Tibial nerve (tissue), 4 donors: ENCODE data around the gene GRHL1.

Experiments used
- EP300 ChIP-seq, 2 donors: sonication (generic); formaldehyde crosslinking; IDR thresholded peaks; one replicate each; pipeline ENCODE4 v1.6.1; 2017; ENCODE audit warnings: antibody characterized with exemption in 2 of 2, mild to moderate bottlenecking in 1 of 2
- POLR2A ChIP-seq, 2 donors: fragments of 450-650 bp; IDR thresholded peaks; one replicate each; pipeline ENCODE4 v1.6.1; 2017; ENCODE audit warnings: antibody characterized with exemption in 2 of 2, mild to moderate bottlenecking in 2 of 2, moderate library complexity in 2 of 2
- TF ChIP-seq, protein P1 (sequence below), 5 experiments: fragments of 200-600 bp in 3 of 5; fragments of 450-650 bp in 2 of 5; sonication (generic) in 3 of 5; IDR thresholded peaks; one replicate each; pipeline ENCODE4 v1.5.1; 2016 to 2019; ENCODE audit warnings: antibody characterized with exemption in 5 of 5, mild to moderate bottlenecking in 3 of 5, moderate library complexity in 2 of 5

DNA sequence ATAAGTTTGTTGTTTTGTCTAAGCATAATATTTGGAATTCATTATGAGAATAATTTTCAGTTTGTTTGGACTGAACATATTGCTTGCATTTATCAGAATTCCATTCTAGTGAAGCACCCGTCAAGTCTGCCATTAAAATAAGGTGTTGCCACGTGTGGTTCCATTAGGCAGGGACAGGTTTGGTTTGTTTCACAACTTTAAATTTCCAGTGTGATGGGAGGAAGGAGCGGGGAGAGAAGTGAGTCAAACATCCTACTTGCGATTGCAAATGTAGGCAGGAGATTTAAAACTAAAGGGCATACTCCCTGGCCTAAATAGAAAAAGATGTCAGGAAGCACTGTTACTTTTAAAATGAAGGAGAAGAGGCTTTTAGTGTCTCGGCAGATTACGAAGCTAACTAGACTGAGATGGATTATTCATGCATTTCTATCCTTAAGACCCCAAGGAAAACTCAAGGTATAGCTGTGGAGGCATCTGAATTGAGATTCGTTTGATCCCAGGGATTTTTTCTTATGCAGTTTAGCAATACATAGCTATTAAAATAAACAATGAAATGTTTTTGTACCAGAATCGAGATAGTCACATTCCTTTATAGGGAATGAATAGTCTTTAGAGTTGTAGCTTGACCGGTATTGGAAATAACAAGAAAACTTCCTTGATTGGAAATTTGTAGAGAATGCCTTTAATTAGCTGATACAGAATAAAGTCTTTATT lies 19.8 kb downstream of the GRHL1 start:
- TF ChIP-seq POLR2A (IDR thresholded peaks at IDR 0.05) (no peak), EP300 (IDR thresholded peaks at IDR 0.05) (no peak)
- TF ChIP-seq, protein P1, sequence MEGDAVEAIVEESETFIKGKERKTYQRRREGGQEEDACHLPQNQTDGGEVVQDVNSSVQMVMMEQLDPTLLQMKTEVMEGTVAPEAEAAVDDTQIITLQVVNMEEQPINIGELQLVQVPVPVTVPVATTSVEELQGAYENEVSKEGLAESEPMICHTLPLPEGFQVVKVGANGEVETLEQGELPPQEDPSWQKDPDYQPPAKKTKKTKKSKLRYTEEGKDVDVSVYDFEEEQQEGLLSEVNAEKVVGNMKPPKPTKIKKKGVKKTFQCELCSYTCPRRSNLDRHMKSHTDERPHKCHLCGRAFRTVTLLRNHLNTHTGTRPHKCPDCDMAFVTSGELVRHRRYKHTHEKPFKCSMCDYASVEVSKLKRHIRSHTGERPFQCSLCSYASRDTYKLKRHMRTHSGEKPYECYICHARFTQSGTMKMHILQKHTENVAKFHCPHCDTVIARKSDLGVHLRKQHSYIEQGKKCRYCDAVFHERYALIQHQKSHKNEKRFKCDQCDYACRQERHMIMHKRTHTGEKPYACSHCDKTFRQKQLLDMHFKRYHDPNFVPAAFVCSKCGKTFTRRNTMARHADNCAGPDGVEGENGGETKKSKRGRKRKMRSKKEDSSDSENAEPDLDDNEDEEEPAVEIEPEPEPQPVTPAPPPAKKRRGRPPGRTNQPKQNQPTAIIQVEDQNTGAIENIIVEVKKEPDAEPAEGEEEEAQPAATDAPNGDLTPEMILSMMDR (IDR thresholded peaks at IDR 0.05) = no peak
